ENCODE results near the gene DOCK3. TPM values are rescaled to one million over a fixed set of nuclear protein-coding genes. Genes with fewer than 3 reads are reported as not detected.

Gene DOCK3
- total and polyA plus RNA-seq, 2 donors (not counting 3 experiments of a cell fraction or from before 2014, with no cell fraction given): 0.08 to 0.13 TPM

DNA sequence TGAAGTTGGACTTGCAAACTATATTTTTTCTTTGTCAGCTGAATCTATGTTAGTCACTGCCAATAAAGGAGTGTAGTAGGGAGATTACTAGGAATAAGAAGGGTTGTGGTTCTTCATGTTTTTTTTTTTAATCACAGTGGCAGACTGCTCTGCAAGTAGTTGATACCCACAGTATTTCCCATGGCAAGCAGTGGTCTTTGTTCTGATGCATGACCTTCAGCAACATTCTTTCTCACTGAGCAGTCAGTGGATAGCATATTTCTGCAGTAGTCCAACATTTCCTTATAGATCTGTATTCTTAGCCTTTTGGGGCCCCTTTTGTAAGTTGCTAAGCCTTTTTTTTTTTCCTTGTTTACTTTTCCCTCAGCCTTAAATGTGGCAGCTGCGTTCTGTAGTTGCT is 151.1 kb downstream of the DOCK3 start:
- FAIRE-seq (no peak), DNase-seq (ENCODE audit: low read depth, low spot score) (no peak)
- H3K4me3 ChIP-seq (replicated peaks in 1 of 3; ENCODE audit: insufficient read depth in 1 of 3, low read depth in 1 of 3, low read length in 3 of 3): no peak overlapping the region
- no peaks in the 10 kb centered on the region for H3K4me1 ChIP-seq (ENCODE audit: control insufficient read depth, extremely low read depth, insufficient read depth, low read length)
- H4K20me1 ChIP-seq (replicated peaks; ENCODE audit: control insufficient read depth, extremely low read depth, insufficient read depth, low read length): no peaks in the 10 kb centered on the region
- no peaks in the 10 kb centered on the region for H3K9me1 ChIP-seq (replicated peaks; ENCODE audit: control insufficient read depth, extremely low read depth, insufficient read depth, low read length)
- no peak overlapping the region for H3K4me2 ChIP-seq (ENCODE audit: insufficient read depth, low read length)
- dilution Hi-C loops (cut with MboI; ENCODE audit: extremely low pct_ligation_motif_present, low sequenced_read_pairs) (no loop called here), intact Hi-C loops (cut with micrococcal nuclease) (no loop called here)
- no peaks in the 10 kb centered on the region for H3K79me2 ChIP-seq (ENCODE audit: control insufficient read depth, insufficient read depth, low read length)
- no TSS peak for BruUV-seq (replicated peaks)
- H2AFZ ChIP-seq (ENCODE audit: low read depth, low read length): no peak overlapping the region
- no peak overlapping the region for H3K9ac ChIP-seq (replicated peaks; ENCODE audit: extremely low read depth, insufficient read depth, low read length)
- no peaks in the 10 kb centered on the region for H3K9me3 ChIP-seq (replicated peaks; ENCODE audit: control insufficient read depth, insufficient read depth, low read length)
- no peak for TF ChIP-seq FOS (IDR thresholded peaks at IDR 0.05; ENCODE audit: borderline replicate concordance, insufficient read depth, low read length)
- no peak for TF ChIP-seq EZH2 (IDR thresholded peaks at IDR 0.05; ENCODE audit: borderline replicate concordance, low read depth, low read length, severe bottlenecking)
- no peak for TF ChIP-seq POLR2AphosphoS5 (IDR thresholded peaks at IDR 0.05; ENCODE audit: insufficient read depth, low read depth, low read length)
- TF ChIP-seq, protein P1, sequence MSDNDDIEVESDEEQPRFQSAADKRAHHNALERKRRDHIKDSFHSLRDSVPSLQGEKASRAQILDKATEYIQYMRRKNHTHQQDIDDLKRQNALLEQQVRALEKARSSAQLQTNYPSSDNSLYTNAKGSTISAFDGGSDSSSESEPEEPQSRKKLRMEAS (IDR thresholded peaks at IDR 0.05; ENCODE audit: insufficient read depth, insufficient read length): no peak
- no peak for TF ChIP-seq POLR2A (IDR thresholded peaks at IDR 0.05; ENCODE audit: low read depth, low read length)
- TF ChIP-seq, protein P2, sequence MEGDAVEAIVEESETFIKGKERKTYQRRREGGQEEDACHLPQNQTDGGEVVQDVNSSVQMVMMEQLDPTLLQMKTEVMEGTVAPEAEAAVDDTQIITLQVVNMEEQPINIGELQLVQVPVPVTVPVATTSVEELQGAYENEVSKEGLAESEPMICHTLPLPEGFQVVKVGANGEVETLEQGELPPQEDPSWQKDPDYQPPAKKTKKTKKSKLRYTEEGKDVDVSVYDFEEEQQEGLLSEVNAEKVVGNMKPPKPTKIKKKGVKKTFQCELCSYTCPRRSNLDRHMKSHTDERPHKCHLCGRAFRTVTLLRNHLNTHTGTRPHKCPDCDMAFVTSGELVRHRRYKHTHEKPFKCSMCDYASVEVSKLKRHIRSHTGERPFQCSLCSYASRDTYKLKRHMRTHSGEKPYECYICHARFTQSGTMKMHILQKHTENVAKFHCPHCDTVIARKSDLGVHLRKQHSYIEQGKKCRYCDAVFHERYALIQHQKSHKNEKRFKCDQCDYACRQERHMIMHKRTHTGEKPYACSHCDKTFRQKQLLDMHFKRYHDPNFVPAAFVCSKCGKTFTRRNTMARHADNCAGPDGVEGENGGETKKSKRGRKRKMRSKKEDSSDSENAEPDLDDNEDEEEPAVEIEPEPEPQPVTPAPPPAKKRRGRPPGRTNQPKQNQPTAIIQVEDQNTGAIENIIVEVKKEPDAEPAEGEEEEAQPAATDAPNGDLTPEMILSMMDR (IDR thresholded peaks at IDR 0.05; ENCODE audit: extremely low read depth in 1 of 2, insufficient read depth in 1 of 2, low read depth in 1 of 2, low read length in 2 of 2): no peak
- no peak for TF ChIP-seq JUN (IDR thresholded peaks at IDR 0.05; ENCODE audit: borderline replicate concordance, insufficient read depth, insufficient read length, low read depth)
- no peak for TF ChIP-seq MYC (IDR thresholded peaks at IDR 0.05; ENCODE audit: low read depth, low read length)
- TF ChIP-seq GATA2 (IDR thresholded peaks at IDR 0.05; ENCODE audit: insufficient read depth, insufficient read length, low read depth, low read length): no peak
- H3K36me3 ChIP-seq (ENCODE audit: control insufficient read depth in 2 of 2, extremely low read depth in 1 of 2, insufficient read depth in 2 of 2, low read length in 2 of 2): no peaks in the 10 kb centered on the region
- H3K27ac ChIP-seq (ENCODE audit: insufficient read depth, low read depth, low read length): no peak overlapping the region
- CTCF ChIA-PET: no interaction called here
- H3K27me3 ChIP-seq (ENCODE audit: control insufficient read depth in 2 of 2, insufficient read depth in 2 of 2, low read length in 2 of 2): no peaks in the 10 kb centered on the region
- POLR2A ChIA-PET: no interaction called here

Measured in endothelial cell of umbilical vein (primary cell).